ENCODE results near the gene BSDC1.

The BSDC1 gene

GRCh38 chr1:32327204-32327603, 67.0 kb downstream of the BSDC1 start:
- no peak overlapping the region for H3K27ac ChIP-seq
- no peak for TF ChIP-seq CTCF (conservative IDR thresholded peaks at IDR 0.05)
- TF ChIP-seq ZFX (IDR thresholded peaks at IDR 0.05): no peak

- H3K27ac ChIP-seq: peak overlapping the region; percentile 88
- no peak for TF ChIP-seq CTCF (conservative IDR thresholded peaks at IDR 0.05)
- no peak for TF ChIP-seq ZFX (IDR thresholded peaks at IDR 0.05)
Observed at GRCh38 chr1:32321712-32322291, 72.4 kb downstream of the BSDC1 start.

GRCh38 chr1:32318127-32318869, 75.9 kb downstream of the BSDC1 start:
- H3K27ac ChIP-seq: no peak overlapping the region
- TF ChIP-seq ZFX (IDR thresholded peaks at IDR 0.05) (no peak), CTCF (conservative IDR thresholded peaks at IDR 0.05) (no peak)

GRCh38 chr1:32316903-32317277, 77.4 kb downstream of the BSDC1 start:
- H3K27ac ChIP-seq: peak overlapping the region; percentile 71
- TF ChIP-seq CTCF (conservative IDR thresholded peaks at IDR 0.05): no peak
- TF ChIP-seq ZFX (IDR thresholded peaks at IDR 0.05): no peak
